Breast epithelium (tissue), 4 donors: ENCODE results near the gene SLC35F1. TPM values are rescaled to one million over a fixed set of nuclear protein-coding genes. Genes with fewer than 3 reads are reported as not detected.

Source experiments
- DNase-seq, 2 donors: peaks; one replicate each; pipeline ENCODE4 v3.0.0-alpha.2; 2019; ENCODE audit warnings: low spot score in 2 of 2
- H3K27ac ChIP-seq, 2 donors: fragments of 200-600 bp; sonication (generic) in 1 of 2; one replicate each; pipeline ENCODE4 v1.5.1; 2016 to 2019; ENCODE audit warnings: mild to moderate bottlenecking in 1 of 2
- H3K27me3 ChIP-seq, 2 donors: fragments of 200-600 bp; sonication (generic) in 1 of 2; one replicate each; pipeline versions ENCODE4 v1.5.1 to v1.6.0; 2017 to 2019; ENCODE audit warnings: control low read depth in 1 of 2, mild to moderate bottlenecking in 1 of 2
- H3K36me3 ChIP-seq: fragments of 200-600 bp; one replicate; pipeline ENCODE4 v1.5.1; 2019
- H3K4me1 ChIP-seq, 2 donors: fragments of 200-600 bp; sonication (generic); one replicate each; pipeline ENCODE4 v1.5.1; 2016 to 2019; ENCODE audit warnings: control low read depth in 1 of 2
- H3K4me3 ChIP-seq, 3 donors: fragments of 200-600 bp; sonication (generic); 1 replicate in 2 of 3; 2 replicates in 1 of 3; pipeline ENCODE4 v1.5.1; 2016 to 2019; ENCODE audit warnings: mild to moderate bottlenecking in 3 of 3, moderate library complexity in 2 of 3
- H3K9me3 ChIP-seq, 2 donors: fragments of 200-600 bp; sonication (generic) in 1 of 2; one replicate each; pipeline ENCODE4 v1.5.1; 2016 to 2019; ENCODE audit warnings: control low read depth in 1 of 2
- CTCF ChIP-seq, 3 donors: fragments of 450-650 bp; IDR thresholded peaks; one replicate each; pipeline ENCODE4 v1.5.1; 2016 to 2017; ENCODE audit warnings: antibody characterized with exemption in 3 of 3, mild to moderate bottlenecking in 3 of 3, moderate library complexity in 3 of 3
- POLR2A ChIP-seq: fragments of 450-650 bp; IDR thresholded peaks from one replicate; pipeline ENCODE4 v1.6.1; 2016; ENCODE audit warnings: antibody characterized with exemption, mild to moderate bottlenecking, moderate library complexity
- POLR2AphosphoS5 ChIP-seq, 3 donors: sonication (generic); formaldehyde crosslinking; IDR thresholded peaks; one replicate each; pipeline ENCODE4 v1.6.1; 2017; ENCODE audit warnings: antibody characterized with exemption in 3 of 3
- intact Hi-C: fragments of 100-400 bp; cut with DNase I; formaldehyde crosslinking; loops from one replicate; pipeline ENCODE4 v1.15.1; 2023; ENCODE audit warnings: low total_unique reads
- total RNA-seq, 3 donors: library from RNA; depleted of rRNA; stranded (reverse); fragments of >200 nt; gene quantifications; one replicate each; pipeline ENCODE4 v1.1.0, GENCODE V29; 2016

SLC35F1 gene
- total RNA-seq, 3 donors from 2014 or later = 0.66 to 2.5 (median 0.80) TPM

DNA sequence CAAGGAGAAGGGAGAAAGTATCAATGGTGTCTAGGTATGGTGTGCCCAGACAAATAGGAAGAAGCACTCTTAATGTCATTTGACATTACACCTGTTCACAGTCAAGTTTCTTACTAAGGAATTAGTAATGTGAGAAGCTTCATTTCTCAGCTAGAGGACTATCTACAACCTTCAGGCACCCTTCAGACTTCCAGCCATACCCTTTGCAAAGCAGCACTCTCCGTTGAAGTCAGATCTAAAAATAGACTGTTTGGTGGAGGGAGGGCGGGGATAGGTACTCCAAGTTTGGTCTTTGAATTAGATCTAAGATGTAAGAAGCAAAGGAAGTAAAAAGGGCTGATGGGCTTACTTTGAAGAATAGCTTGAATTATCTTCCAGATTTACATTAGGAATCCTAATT is 311.1 kb downstream of the SLC35F1 start:
- Histone ChIP-seq H3K27me3 (no peaks in the 10 kb centered on the region), H3K4me1 (no peaks in the 10 kb centered on the region), H3K27ac (no peak overlapping the region), H3K36me3 (no peaks in the 10 kb centered on the region), H3K9me3 (no peaks in the 10 kb centered on the region), H3K4me3 (no peak overlapping the region)
- TF ChIP-seq POLR2A (no peak), POLR2AphosphoS5 (IDR thresholded peaks at IDR 0.05) (no peak), CTCF (IDR thresholded peaks at IDR 0.05) (no peak)
- DNase-seq = no peak
- intact Hi-C loops = no loop called here

DNA sequence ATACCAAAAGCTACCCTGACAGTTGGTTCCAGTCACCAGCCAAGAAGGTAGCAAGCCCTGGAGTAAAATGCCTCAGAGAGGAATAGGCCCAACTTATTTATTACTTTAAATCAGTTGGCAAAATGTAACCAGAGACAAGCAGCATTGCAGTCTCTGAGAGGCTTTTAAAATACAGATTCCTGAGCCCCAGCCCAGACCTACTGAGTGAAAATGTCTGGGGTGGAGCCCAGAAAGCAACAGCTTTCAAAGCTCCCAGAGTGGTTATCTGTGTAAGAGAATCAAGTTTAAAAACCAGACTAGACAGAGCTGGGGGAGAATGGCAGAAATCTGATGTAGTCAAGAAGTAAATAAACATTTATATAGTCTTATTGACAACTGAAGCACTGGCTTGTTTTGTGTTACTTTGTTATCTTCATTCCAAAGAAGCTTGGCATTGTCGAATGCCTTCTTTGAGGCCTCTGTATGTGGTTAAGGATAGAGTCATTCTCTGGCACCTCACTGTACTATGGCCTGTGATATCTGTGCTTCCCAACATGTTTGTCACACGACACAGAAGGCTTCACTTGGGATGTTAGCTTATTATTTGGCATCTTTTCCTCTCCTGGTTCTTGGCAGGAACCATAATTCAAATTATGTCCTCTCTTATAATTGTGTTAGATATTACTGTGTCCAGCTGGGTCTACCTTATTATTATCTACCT is 313.5 kb downstream of the SLC35F1 start:
- no peak overlapping the region for H3K27ac ChIP-seq
- TF ChIP-seq CTCF (IDR thresholded peaks at IDR 0.05) = no peak
- TF ChIP-seq POLR2AphosphoS5 (IDR thresholded peaks at IDR 0.05) = no peak
- TF ChIP-seq POLR2A = no peak
- intact Hi-C loops = loop anchor here (5.0 kb wide), 1 partner anchor 468 kb away; no protein-coding TSS in a partner anchor

DNA sequence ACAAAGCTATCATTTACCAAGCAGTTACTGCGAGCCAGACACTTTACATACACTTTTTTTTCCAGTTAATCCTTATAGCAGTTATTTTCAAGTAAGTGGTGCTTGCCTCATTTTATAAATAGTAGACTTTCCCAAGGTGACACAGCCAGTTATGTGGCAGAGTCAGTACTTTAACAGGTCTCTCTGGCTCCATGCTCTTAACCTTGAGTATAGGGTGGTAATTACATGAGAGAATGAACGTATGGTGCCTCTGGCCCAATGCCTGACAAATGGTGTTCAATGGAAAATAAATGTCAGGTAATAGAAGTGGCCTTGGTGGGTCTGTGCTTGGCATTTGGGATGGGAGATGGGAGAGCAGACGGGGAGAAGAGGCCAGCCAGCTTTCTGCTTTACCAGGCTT is 316.3 kb downstream of the SLC35F1 start:
- Histone ChIP-seq H3K27me3 (no peaks in the 10 kb centered on the region), H3K36me3 (no peaks in the 10 kb centered on the region), H3K9me3 (no peaks in the 10 kb centered on the region), H3K27ac (no peak overlapping the region), H3K4me1 (no peaks in the 10 kb centered on the region), H3K4me3 (no peak overlapping the region)
- DNase-seq = no peak
- TF ChIP-seq CTCF (IDR thresholded peaks at IDR 0.05) = no peak
- no peak for TF ChIP-seq POLR2A
- no peak for TF ChIP-seq POLR2AphosphoS5 (IDR thresholded peaks at IDR 0.05)
- intact Hi-C loops = loop anchor here (5.0 kb wide), 1 partner anchor 471 kb away; no protein-coding TSS in a partner anchor

More for the DNA sequence above, 313.5 kb downstream of the SLC35F1 start:
- H3K4me3 ChIP-seq = no peak overlapping the region
- no peaks in the 10 kb centered on the region for H3K4me1 ChIP-seq
- no peaks in the 10 kb centered on the region for H3K27me3 ChIP-seq
- no peaks in the 10 kb centered on the region for H3K36me3 ChIP-seq
- DNase-seq = no peak
- H3K9me3 ChIP-seq = no peaks in the 10 kb centered on the region

DNA sequence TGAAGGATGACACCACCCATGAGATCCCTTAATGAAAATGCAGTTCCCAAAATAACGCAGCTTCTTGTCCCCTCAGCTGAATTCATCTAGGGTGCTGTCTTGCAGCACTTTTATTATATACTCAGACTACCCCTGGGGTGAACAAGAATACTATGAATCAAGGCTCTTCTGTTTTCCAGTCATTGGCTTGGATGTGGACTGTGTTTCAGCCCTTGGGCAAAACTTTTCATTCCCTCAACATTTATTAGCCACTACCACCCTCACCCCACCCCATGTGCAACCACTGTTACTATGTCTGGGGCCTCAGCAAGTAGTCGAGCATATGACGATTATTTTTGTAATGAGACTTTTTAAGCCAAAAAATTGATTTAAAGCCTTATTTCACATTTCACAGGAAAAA is 321.8 kb downstream of the SLC35F1 start:
- no peaks in the 10 kb centered on the region for H3K4me1 ChIP-seq
- H3K27ac ChIP-seq = no peak overlapping the region
- DNase-seq = no peak
- no peaks in the 10 kb centered on the region for H3K36me3 ChIP-seq
- no peak for TF ChIP-seq CTCF (IDR thresholded peaks at IDR 0.05)
- no peak for TF ChIP-seq POLR2AphosphoS5 (IDR thresholded peaks at IDR 0.05)
- no peak for TF ChIP-seq POLR2A
- H3K9me3 ChIP-seq = no peaks in the 10 kb centered on the region
- intact Hi-C loops = no loop called here
- no peak overlapping the region for H3K4me3 ChIP-seq
- H3K27me3 ChIP-seq = no peaks in the 10 kb centered on the region

DNA sequence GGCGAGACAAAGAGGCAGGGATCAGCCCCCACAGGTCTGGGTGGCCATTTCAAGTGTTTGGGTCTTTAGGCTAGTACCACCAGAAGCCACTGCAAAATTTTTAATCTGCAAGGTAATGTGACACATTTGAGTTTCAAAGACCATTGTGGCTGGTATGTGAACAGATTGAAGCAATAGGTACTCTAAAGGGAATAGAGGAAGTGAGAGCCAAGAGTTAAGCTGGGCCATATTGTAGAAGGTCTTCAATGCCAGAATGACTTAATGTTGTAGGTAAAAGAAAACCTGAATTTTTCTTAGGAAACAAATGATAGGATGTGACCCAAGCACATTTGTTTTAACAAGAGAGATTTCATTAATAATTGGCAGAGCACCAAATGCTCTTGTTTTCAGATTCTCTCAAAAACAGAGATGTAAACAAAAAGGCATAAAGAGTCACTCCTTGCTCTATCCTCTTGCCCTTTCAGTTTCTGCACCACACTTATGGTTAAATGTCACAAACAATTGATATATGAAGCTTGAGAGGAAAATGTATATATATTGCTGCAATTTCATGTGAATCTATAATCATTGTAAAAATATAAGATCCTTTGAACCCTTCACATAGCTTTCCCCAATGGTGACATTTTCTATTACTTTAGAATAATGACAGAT is 333.9 kb downstream of the SLC35F1 start:
- Histone ChIP-seq H3K9me3 (no peaks in the 10 kb centered on the region), H3K4me3 (no peak overlapping the region), H3K27me3 (no peaks in the 10 kb centered on the region), H3K36me3 (no peaks in the 10 kb centered on the region), H3K27ac (no peak overlapping the region), H3K4me1 (no peaks in the 10 kb centered on the region)
- intact Hi-C loops = no loop called here
- DNase-seq = no peak
- TF ChIP-seq CTCF (IDR thresholded peaks at IDR 0.05) (no peak), POLR2AphosphoS5 (IDR thresholded peaks at IDR 0.05) (no peak), POLR2A (no peak)
